ENCODE data around the gene ROR2. TPM values are rescaled to one million over a fixed set of nuclear protein-coding genes. Genes with fewer than 3 reads are reported as not detected.

Gene ROR2
- total and polyA plus RNA-seq, 2 experiments from 2014 or later: 8.1 to 18.8 TPM

GRCh38 chr9:91677331-91677730, 272.7 kb downstream of the ROR2 start (continued):
- no peak for TF ChIP-seq ZNF462 (CRISPR knock-in tag; IDR thresholded peaks at IDR 0.05)

GRCh38 chr9:91676046-91676445, 274.0 kb downstream of the ROR2 start:
- DNase-seq (ENCODE audit: low spot score) (no peak), ATAC-seq (no peak)
- no peak overlapping the region for H3K4me3 ChIP-seq
- Mint-ChIP-seq H3K4me1 (peaks cover 15% of the 10 kb centered on the region), H3K36me3 (ENCODE audit: low read depth) (no peaks in the 10 kb centered on the region), H3K27me3 (ENCODE audit: insufficient read depth, low read depth, poor library complexity) (no peaks in the 10 kb centered on the region), H3K9me3 (no peaks in the 10 kb centered on the region), H3K4me3 (no peak overlapping the region), H3K27ac (no peak overlapping the region)
- H3K36me3 ChIP-seq (ENCODE audit: insufficient read depth): no peaks in the 10 kb centered on the region
- H3K4me2 ChIP-seq: no peak overlapping the region
- TF ChIP-seq ZNF114 (CRISPR knock-in tag; IDR thresholded peaks at IDR 0.05) (no peak), EZH2phosphoT487 (IDR thresholded peaks at IDR 0.05; ENCODE audit: unreplicated experiment) (no peak), REST (IDR thresholded peaks at IDR 0.05; ENCODE audit: unreplicated experiment) (no peak), CTCF (conservative IDR thresholded peaks at IDR 0.05; ENCODE audit: low read depth in 2 of 2) (peak; percentile 10 to 48; a peak in 2 of 4 replicates), NANOG (IDR thresholded peaks at IDR 0.05; ENCODE audit: borderline replicate concordance) (no peak)
- H3K9me2 ChIP-seq (ENCODE audit: insufficient read depth): no peaks in the 10 kb centered on the region
- H3F3A ChIP-seq (replicated peaks; ENCODE audit: low read depth): no peaks in the 10 kb centered on the region
- H3K4me1 ChIP-seq (ENCODE audit: insufficient read depth): peaks cover 10% of the 10 kb centered on the region; the same call in 1 of the 2 replicates
- H3K27me3 ChIP-seq (ENCODE audit: insufficient read depth): no peaks in the 10 kb centered on the region
- H3K27ac ChIP-seq (ENCODE audit: low read depth): no peak overlapping the region
- H2AFZ ChIP-seq: no peak overlapping the region
- no peaks in the 10 kb centered on the region for H4K20me1 ChIP-seq (replicated peaks; ENCODE audit: insufficient read depth)
- H3K79me2 ChIP-seq (replicated peaks; ENCODE audit: insufficient read depth): no peaks in the 10 kb centered on the region

Measured in GM23338 (cell line).